ENCODE data around the gene RAD51B.

The RAD51B gene

GRCh38 chr14:68689511-68689910 lies 869.9 kb downstream of the RAD51B start:
- H3K4me3 ChIP-seq (ENCODE audit: low read depth, low read length): no peak overlapping the region
- no peak for TF ChIP-seq CTCF (IDR thresholded peaks at IDR 0.05; ENCODE audit: low read depth, low read length)
- DNase-seq (ENCODE audit: low read depth, low spot score): no peak
- in situ Hi-C loops (cut with HindIII; ENCODE audit: low sequenced_read_pairs): no loop called here

GRCh38 chr14:68690089-68690958 lies 870.7 kb downstream of the RAD51B start:
- DNase-seq (ENCODE audit: low read depth, low spot score): no peak
- in situ Hi-C loops (cut with HindIII; ENCODE audit: low sequenced_read_pairs): no loop called here
- TF ChIP-seq CTCF (IDR thresholded peaks at IDR 0.05; ENCODE audit: low read depth, low read length): no peak
- H3K4me3 ChIP-seq (ENCODE audit: low read depth, low read length): no peak overlapping the region

GRCh38 chr14:68691031-68691791 lies 871.6 kb downstream of the RAD51B start:
- in situ Hi-C loops (cut with HindIII; ENCODE audit: low sequenced_read_pairs): no loop called here
- no peak overlapping the region for H3K4me3 ChIP-seq (ENCODE audit: low read depth, low read length)
- TF ChIP-seq CTCF (IDR thresholded peaks at IDR 0.05; ENCODE audit: low read depth, low read length): no peak
- DNase-seq (ENCODE audit: low read depth, low spot score): no peak

- no peak for DNase-seq (ENCODE audit: low read depth, low spot score)
- H3K4me3 ChIP-seq (ENCODE audit: low read depth, low read length): no peak overlapping the region
- no peak for TF ChIP-seq CTCF (IDR thresholded peaks at IDR 0.05; ENCODE audit: low read depth, low read length)
- in situ Hi-C loops (cut with HindIII; ENCODE audit: low sequenced_read_pairs): no loop called here
Measured at GRCh38 chr14:68691792-68692118, 872.2 kb downstream of the RAD51B start.

- no peak overlapping the region for H3K4me3 ChIP-seq (ENCODE audit: low read depth, low read length)
- no peak for TF ChIP-seq CTCF (IDR thresholded peaks at IDR 0.05; ENCODE audit: low read depth, low read length)
- in situ Hi-C loops (cut with HindIII; ENCODE audit: low sequenced_read_pairs): no loop called here
- DNase-seq (ENCODE audit: low read depth, low spot score): no peak
Measured at GRCh38 chr14:68692216-68692615, 872.6 kb downstream of the RAD51B start.

- in situ Hi-C loops (cut with HindIII; ENCODE audit: low sequenced_read_pairs): no loop called here
- no peak overlapping the region for H3K4me3 ChIP-seq (ENCODE audit: low read depth, low read length)
- no peak for TF ChIP-seq CTCF (IDR thresholded peaks at IDR 0.05; ENCODE audit: low read depth, low read length)
- peak; percentile 66 for DNase-seq (ENCODE audit: low read depth, low spot score)
Measured at GRCh38 chr14:68692916-68693771, 873.6 kb downstream of the RAD51B start.
